Stimulated activated CD4-positive, alpha-beta T cell treated with anti-CD3 and anti-CD28 coated beads, Interleukin-12 subunit alpha, Interleukin-12 subunit beta, amount 100 ng/mL, for 4 hours (primary cell): ENCODE results near the gene COA7.
A peak's percentile ranks its signal among the peaks of the same experiment; 100 is the strongest.
"Not testable (repeated sequence)": the region's sequence is repeated elsewhere in the genome, so short reads cannot be mapped to it uniquely, and the experiment has no call there.

Experiments
- DNase-seq: peaks from one replicate; pipeline ENCODE4 v3.0.0-alpha.2; 2020

Gene COA7

DNA sequence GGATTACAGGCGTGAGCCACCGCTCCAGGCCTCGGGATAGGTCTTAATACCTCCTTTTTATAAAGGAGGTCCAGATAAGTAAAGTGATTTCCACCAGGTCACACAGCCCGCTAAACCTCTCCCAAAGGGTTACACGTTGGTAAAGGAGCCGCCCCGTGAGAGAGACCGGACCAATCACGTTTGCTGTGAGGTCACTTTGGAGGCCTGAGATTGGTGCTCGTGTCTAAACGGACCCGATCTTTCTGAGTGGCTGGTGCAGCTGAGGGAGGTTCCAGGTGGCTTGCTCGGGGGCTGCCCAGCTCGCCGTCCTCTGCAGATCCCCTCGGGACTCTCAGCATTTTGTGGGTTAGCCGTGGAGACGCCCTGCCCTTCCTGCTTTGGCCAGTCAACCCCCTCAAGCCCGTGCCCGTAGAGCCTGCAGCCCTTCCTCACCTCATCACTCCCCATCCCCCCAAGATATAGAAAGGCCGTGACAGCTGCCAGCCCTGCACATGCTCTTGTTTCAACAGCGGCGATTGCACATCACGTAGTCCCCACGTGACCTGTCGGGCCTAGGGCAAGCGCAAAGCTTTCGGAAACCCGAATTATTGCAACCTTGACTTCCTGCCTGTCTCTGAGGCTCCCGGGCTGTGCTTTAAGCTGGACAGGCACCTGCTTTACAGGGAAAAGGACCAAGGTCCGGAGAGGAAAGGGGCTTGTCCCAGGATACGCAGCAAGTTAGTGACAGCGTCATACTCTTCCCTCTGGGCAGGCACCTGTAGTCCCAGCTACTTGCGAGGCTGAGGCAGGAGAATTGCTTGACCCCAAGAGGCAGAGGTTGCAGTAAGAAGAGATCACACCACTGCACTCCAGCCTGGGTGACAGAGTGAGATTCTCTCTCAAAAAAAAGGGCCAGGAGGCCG lies 5.0 kb upstream of the COA7 start:
- DNase-seq: peak; percentile 70

DNA sequence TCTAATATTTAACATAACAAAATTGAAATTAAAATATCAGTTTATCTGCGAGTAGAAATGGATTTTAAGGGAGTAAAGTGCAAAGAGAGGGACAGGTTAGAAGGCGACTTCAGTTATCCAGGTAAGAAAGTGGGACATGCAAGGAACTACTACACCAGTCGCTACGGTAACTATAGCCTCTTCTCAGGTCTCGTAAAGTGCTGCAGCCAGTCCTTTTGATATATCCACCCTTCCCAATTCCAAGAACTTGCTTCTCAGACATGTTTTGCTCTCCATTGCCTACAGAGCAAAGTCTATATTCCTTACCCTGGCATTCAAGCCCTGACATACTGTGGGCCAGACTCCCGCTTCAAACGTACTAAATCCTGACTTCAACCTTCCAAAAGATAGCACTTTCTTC lies 2.5 kb downstream of the COA7 start:
- DNase-seq: no peak

DNA sequence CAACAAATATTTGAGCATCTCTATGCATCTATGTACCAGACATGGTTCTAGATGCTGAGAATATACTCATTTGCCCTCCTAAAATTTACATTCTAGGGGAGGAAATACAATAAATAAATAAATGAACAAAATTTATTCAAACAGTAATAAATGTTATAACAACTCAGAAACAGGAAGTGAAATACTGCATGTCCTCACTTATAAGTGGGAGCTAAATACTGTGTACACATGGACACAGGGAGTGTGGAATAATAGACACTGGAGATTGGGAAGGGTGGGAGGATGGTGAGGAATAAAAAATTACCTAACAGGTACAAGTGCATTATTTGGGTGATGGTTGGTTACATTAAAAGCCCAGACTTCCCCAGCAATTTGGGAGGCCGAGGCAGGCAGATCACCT lies 4.3 kb downstream of the COA7 start:
- no peak for DNase-seq

DNA sequence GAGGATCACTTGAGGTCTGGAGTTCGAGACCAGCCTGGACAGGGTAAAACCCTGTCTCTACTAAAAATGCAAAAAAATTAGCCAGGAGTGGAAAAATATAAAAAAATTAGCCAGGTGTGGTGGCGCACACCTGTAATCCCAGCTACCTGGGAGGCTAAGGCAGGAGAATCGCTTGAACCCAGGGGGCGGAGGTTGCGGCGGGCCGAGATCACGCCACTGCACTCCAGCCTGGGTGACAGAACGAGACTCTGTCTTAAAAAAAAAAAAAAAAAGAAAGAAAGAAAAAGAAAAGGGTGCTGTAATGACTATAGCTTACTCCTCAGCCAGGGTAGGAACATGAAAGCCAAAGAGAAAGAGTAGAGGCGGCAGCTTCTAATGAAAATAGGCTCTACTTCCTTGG lies 4.8 kb downstream of the COA7 start:
- DNase-seq: not testable (repeated sequence)

DNA sequence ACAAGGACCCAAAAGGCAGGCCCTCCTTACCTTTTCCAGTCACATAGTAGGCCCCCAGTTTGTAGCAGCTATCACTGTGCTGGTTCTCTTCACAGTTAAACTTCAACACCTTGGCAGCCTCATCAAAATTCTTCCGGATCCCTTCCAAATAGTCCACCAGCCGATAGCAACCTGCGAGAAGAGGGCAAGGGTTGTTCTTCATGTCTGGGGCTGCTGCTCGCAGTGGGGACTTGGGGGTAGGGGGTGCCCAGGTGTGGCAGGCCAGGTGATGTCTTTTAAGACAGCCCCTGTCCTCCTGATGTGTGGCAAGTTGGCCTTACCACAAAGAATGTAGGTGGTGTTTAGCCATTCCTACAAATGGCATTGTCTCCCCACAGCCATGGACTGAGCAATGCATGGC lies 5.5 kb downstream of the COA7 start:
- DNase-seq: no peak

DNA sequence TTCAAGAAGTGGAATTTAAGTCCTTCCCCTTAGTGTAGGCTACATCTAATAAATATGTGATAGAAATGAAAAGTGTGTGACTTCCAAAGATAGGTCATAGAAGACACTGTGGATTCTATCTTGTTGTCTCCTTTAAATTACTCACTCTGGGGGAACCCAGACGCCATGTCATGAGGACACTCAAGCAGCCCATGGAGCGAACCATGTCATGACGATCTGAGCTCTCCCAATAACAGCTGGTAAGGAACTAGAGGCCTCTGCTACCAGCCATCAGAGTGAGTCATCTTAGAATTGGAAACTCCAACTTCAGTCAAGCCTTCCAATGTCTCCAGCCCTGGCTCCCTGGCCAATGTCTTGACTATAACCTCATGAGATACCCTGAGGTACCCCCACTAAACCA lies 6.3 kb downstream of the COA7 start:
- DNase-seq: no peak

DNA sequence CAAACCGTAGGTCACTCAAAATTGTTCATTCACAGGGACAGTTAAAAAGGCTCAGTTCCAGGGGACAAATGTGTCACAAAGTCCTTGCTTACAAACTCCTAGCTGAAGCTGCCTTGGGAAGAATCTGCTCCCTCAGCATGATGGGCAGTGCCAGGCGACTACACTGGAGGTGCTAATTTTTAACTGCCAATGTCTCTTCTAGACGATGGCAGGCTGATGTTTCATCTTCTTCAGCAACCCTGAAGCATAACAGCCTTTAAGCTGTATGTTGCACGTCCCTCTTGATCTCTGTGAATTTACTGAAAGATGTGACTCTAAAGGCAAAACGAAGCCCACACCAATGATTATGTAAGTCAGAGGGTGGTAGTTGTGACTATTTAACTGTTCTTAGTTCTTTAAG lies 11.3 kb downstream of the COA7 start:
- DNase-seq: no peak

DNA sequence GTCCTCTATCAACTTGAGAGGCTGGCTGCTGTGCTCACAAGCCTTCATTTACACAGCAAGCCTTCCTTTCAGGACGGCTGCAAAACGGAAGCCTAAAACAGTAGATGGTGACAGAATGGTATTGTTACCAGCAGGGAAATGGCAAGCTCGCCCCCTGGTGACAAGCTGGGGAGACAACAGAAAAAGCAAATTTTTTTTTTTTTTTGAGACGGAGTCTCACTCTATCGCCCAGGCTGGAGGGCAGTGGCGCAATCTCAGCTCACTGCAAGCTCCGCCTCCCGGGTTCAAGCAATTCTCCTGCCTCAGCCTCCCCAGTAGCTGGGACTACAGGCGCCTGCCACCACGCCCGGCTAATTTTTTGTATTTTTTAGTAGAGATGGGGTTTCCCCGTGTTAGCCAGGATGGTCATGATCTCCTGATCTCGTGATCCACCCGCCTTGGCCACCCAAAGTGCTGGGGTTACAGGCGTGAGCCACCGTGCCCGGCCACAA lies 11.8 kb downstream of the COA7 start:
- peak; percentile 68 for DNase-seq

DNA sequence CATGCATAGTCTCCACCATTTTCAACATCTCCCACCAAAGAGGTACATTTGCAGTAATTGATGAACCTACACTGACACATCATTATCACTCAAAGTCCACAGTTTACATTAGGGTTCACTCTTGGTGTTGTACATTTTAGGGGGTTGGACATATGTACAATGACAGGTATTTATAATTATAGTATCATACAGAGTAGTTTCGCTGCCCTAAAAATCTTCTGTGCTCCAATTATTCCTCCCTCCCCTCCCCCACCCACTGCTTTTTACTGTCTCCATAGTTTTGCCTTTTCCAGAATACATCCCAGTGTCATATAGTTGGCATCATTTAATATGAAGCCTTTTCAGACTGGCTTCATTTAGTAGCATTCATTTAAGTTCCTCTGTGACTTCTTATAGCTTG lies 13.6 kb downstream of the COA7 start:
- no peak for DNase-seq

DNA sequence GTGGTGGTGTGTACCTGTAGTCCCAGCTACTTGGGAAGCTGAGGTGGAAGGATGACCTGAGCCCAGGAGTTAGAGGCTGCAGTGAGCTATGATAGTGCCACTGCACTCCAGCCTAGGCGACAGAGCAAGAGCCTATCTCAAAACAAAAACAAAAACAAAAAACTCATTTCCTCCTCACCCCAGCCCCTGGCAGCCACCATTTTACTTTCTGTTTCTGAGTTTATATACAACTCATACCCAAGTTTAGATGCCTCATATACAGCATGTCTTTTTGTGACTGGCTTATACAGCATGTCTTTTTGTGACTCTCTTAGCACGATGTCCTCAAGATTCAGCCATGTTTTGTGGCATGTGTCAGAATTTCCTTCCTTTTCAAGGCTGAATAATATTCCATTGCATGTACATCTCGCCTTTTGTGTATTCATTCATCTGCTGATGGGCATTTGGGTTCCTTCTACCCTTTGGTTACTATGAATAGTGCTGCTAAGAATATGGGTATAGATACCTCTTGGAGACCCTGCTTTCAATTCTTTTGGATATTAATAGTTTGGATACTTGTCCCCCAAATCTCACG lies 14.7 kb downstream of the COA7 start:
- DNase-seq: no peak

DNA sequence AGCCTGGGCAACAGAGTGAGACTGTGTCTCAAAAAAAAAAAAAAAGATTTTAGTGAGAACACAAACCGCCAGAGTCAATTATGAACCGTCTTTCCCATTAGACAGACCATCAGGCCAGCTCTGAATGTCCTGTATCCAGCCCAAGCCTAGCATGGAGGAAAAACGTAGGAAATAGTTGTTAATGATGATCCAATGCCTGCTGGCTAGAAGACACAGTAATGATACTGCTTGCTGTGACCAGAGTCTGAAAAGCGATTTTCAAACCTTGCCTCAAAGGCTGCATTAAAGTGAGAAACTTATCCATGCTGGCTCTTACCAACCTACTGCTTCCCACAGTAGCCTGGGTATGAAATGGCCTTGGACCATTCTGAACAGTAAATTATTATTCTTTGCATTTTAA lies 17.0 kb downstream of the COA7 start:
- no peak for DNase-seq

DNA sequence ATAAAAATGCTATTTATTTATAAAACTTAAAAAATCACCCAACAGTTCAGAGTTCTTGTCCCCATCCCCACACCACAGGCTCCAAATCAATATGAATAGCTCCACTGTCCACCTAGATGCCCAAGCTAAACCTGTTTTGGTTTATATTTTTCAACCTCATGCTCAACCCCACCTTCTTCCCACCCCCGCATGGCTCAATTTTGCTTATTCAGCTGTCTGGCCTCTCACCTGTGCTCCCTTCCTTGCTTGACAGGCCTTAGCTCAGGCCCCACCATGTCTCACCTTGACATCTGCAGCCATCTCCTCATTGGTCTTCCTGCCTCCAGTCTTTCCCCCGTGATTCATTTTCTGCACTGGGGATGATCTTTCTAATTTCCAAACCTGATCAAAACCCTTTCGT lies 17.8 kb downstream of the COA7 start:
- DNase-seq: no peak

DNA sequence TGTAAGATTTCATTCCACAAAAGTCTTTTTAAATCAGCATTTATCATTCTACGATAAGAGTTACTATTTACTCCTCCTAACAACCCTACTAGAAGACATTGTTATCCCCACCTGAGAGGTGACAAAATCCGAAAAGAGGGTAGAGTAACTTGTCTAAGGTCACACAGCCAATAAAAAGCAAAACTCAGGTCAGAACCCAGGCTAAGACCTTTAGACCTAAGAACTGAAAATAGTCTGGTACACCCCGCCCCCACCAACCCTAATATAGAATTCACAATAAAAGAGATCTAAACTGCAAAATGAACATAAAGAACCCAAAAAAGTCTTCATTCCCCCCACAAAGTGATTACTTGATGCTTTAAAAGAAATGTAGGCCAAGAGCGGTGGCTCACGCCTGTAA lies 18.6 kb downstream of the COA7 start:
- DNase-seq: no peak

DNA sequence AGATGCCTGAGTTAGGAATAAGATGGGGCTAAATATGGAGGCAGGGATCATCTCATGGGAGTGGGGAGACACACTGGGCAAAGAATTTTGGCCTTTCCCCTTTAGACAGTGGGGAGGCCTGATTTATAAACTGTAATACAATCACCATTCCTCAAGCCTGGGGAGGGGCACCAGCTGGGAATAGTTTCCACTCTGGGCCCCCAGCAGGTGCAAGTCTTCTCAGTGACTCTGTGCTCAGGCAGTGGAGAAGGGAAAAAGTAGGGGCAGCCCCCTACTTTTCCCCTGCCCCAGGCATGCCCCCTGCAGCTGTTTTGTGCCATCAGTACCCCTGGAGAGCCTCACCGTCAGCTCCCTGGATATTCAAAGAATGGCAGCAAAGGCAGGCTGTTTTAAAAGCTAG lies 19.1 kb downstream of the COA7 start:
- no peak for DNase-seq

DNA sequence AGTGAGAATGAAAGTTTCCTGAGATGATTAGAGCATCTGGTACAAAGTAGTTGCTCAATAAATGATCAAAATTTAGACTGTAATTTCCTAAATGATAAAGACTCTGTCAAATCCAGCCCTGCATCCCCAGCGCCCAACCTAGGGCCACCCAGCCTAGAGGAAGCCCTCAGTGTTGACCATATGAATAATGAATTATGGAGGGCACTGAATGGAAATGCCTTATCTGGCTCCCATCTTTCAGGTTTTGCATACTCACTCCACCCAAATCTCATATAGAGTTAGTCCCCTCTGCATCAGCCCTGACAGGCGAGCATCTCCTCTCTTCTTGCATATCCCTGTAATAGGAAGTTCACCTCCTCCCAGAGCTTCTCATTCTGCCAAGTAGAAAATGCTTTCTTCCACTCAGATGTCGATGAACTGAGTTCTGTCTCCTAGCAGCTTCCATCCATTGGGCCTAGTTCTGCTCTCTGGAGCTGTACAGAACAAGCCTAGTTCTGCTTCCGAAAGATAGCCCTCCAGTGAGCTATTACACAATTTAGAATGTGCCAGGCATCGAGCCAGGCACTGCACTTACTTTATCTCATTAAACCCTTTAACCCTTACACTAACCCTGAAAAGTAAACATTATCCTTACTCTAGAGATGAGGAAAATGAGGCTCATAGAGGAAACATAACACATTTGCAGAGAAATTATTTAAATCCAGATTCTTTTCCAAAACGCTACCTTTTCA lies 20.9 kb downstream of the COA7 start:
- DNase-seq: no peak

DNA sequence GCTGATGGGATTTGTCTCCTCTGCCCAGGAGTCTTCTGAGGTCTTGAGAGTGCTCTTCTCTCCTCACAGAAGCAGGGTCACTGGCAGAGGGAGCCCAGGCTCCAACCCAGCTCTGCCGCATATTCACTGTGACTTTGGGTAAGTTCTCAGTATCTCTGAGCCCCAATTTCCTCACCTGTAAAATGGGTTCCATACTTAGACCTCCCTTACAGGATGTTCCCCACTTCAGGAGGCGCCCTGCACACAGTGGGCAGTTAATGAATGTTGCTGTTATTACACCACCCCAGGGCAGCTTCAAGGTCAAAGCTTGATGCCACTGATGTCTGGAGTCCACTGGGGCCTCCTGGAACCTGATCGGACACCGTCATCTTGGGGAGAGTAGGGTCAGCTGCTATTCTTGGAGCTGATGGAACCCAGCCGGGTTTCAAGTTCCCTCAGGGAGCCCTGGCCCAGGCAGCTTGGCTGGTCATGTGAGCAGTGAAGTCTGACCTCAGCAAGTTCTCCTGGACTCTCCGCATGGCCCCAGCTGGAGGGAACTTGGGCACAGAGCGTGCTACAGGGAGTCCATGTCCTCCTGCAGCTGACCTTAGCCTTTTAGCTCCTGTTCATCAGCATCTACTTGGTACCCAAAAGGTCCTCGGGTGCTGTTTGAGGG lies 21.8 kb downstream of the COA7 start:
- no peak for DNase-seq

DNA sequence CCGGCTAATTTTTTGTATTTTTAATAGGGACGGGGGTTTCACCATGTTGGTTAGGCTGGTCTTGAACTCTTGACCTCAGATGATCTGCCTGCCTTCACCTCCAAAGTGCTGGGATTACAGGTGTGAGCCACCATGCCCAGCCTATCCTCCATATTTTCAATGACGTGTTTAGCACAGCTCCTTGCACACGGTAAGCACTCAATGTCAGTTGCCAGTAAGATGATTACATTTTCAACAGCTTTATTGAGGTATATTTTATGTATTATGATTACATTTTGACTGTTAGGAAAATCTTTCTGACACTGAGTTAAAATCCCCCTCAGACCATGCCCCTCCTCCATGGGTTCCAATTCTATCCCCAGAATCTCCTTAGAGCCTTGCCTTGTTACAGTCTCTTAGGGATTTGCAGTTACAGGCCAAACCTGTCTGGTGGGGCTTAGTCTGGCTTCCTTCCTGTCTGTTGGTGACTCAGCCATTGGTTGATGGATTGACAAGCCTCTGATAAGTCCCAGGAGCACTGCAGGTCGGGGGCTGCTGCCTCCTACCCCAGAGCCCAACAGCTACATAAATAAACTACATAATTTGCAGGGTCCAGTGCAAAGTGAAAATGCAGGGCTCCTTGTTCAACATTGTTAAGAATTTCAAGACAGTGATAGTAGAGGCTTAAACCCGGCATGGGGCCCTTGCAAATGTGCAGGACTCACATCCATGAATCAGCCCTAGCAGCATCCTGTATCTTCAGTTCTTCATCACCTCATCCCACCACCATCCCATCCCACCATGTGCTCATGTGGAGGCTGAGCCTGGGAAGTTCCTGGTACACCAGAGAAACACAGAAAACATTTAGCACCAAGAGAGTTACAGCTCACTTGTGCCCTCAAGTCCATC lies 23.4 kb downstream of the COA7 start:
- no peak for DNase-seq

DNA sequence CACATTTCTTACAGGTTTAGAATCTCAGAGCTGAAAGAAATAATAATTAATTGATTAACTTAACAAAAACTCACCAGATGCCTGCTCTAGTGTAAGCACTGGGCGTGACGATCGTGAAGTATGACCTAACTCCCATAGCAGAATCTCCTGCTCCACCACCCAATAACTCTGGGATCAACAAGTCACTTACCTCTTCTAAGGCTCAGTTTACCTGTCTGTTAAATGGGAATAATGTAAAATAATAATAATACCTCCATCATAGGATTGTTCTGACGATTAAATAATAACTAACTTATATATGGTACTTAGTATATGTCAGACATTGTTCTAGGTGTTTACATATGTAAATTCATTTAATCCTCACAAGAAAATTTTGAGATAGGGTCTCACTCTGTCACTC lies 24.6 kb downstream of the COA7 start:
- no peak for DNase-seq

DNA sequence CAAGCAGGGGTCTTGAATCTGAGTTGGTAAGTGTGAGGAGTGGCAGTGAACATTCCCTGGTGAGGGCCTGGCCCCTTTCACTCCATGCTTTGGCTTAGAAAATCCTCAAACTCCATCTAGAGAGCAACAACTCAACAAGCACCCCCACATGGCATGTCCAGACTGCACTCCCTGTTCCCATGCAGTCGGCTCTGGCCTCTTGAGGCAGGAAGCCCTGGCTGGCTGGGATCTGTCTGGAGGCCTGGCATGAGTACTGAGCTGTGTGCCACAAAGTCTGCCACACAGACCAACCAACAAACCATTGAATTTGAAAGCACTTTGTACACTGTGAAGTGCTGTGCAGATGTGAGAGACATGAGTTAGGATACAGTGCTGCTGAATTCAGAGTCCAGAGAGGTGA lies 25.2 kb downstream of the COA7 start:
- DNase-seq: no peak

DNA sequence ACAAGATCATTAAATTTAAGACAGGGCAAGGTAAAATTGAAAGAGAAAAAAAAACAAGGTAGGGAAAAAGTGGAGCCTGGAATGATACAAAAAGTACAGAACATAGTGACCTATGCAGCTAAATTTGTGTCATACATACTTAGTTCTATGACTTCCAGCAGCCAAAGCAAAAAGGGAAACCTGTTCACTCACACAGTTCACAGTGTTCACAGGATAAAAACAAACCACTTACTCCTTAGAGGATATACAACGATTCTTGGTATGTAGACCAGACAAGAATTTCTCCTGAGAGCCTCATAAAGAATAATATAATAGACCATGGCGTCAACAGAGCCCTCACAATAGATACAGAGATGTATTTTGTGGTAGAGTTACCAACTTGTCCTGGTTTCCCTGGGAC lies 27.5 kb downstream of the COA7 start:
- no peak for DNase-seq

DNA sequence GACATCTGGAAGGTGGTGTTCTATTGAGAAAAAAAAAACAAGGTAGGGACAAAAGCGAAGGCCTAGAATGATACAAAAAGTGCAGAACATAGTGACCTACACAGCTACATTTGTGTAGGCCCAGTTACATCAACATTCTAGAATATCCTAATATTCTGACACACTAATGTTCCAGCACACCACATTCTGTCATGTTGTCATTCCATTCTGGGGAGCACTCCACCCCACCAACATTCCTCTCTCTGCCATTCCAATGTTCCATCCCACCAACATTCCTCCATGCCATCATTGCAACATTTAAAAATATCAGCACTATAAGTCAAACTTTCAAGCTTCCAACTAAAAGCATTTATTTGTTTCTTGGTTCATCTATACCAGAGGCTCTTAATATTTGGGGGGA lies 28.5 kb downstream of the COA7 start:
- DNase-seq: no peak

DNA sequence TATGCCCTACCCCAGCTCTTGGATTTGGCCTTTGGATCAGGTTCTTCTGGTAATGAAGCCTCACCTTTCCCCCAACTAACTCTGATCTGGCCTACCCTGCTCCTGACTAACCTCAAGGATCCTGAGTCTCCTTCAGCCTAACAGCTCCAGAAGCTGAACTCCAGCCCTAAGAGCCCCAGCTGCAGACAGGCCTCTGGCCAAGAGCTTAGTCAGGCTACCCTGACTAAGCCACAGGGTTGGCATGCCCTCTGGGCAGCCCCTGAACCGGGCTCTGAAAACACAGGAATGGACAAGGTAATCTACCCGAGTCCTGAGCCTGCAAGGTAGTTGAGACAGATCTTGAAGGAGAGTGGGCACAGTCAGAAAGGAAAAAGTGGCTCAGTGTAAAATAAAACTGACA lies 29.4 kb downstream of the COA7 start:
- DNase-seq: no peak
